GM18526 (cell line): ENCODE measurements around the gene REN.

ENCODE experiments used
- POLR2A ChIP-seq: IDR thresholded peaks from 3 replicates; pipeline ENCODE4 v1.6.1; 2011; ENCODE audit not compliant: insufficient read length; ENCODE audit errors: extremely low read depth

REN gene

DNA sequence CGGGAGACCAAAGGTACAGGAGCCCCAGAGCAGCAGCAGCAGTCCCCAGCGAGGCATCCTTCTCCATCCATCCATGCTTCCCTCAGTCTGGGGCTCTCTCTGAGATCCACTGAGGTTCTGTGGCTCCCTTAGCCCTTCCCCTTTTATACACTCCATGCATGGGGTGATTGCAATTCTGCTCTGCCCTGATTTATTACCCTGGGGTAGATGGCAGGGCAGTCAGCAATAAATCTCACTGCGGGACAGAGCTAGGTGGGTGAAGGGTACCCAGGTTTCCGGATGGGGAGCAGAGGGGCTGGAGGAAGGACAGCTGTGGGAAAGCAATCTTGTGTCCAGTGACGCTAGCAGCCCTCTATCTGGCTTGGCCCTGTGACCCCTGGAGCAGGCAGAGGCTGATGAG lies at the start of gene REN:
REN (minus strand) TSS at position 119 of the 400 bp plus-strand sequence; CDS start at position 75, 44 bp downstream.
- no peak for TF ChIP-seq POLR2A

DNA sequence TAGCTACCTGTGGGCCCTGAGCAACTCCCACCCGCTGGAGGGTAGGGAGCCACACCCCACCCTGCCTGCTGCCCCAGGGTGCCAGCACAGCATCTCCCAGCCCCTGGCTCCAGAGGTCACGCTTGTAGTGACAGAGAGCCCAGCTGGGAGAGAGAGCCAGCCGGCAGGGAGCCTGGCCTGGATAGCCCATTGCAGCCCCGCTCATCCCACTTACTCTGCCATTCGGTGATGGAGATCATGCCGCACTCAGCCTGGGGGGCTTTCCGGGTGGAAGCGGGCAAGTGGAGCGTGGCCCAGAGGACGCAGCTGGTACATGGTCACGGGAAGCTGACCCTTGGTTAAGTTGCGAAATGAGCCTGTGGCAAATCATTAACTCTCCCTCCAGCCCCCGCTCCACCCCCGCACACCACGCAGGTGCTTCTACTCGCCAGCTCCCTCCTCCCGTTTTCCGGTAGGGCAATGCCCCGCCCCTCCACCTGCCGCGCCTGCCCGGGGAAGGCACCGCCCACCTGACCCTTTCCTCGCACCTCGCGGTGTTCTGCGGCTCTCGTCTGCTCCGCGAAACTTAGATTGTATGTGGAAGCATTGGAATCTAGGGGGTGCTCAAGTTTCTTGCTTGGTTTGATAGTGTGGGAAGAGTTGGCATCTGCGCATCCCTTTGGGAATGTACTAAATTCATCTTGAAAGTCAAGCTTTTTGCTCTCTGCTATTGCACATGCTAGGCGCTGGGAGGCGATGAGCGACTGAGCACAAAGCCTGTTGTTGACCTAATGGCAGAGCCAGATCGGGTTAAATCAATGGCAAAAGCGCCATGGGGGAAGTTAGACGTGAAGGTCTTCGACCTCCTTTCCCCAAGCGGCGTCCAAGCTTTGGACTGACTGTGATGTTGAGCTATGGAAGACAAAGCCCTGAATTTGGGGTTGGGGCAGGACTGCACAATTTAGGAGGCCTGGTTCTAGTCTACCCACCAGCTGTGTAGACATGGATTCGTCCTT lies 47.8 kb upstream of the REN start, which contains the start of gene GOLT1A:
GOLT1A (minus strand) TSS at position 321 of the 995 bp plus-strand sequence; CDS start at position 239, 82 bp downstream.
- TF ChIP-seq POLR2A, result no peak

DNA sequence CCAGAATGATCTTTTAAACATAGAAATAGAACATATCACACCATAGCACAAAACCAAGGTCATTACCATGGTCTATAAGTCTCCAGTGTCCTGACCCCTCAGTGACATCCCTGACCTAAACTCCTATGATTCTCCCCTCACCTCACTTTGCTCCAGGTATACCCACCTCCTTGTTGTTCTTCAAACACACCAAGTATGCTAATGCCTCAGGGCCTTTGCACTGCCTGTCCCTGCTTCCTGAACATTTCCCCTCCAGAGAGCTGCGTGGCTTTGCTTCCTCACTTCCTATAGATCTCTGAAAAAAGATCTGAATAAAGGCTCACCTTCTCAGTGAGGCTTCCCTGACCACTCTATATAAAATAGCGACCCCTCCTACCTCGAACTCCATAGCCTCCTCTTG lies 46.6 kb upstream of the REN start:
- no peak for TF ChIP-seq POLR2A

DNA sequence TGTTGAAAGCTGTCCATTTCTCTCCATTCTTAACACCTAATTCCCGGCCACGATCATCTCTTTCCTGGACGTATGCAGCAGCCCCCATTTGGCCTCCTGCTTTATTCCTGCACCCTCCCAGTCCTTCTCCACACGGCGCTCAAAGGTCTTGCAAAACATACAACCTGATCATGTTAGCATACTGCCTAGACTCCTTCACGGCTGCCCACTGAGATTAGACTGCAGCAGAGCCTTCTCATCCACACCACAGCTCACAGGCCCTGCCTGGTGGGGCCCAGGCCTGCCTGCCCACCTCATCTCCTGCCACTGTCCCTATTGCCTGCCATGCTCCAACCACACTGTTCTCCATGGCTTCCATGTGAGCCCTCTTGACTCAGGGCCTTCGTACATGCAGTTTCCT lies 44.9 kb upstream of the REN start:
- no peak for TF ChIP-seq POLR2A

DNA sequence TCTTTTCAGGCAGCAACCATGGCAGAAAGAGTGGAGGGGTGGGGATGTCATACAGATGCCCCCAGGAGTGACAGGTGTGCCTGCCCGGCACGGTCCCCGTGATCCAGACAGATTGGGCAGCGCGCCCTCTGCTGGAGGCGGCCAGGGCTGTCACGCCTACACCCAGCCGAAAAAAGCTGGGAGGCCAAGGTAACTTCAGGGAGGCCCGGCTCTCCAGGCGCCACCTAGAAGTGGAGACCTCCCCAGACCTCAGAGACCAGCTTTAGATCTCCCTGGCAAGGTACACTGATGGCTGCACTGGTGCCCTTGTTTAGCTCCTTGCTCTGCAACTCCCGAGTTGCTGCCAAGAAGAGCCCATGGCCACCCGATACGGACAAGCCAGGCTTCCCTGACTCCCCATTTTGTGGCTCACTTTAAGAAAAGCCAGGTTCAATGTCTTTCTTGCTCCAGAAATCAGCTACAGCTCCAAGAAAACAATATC lies 41.0 kb upstream of the REN start:
- TF ChIP-seq POLR2A, result no peak

DNA sequence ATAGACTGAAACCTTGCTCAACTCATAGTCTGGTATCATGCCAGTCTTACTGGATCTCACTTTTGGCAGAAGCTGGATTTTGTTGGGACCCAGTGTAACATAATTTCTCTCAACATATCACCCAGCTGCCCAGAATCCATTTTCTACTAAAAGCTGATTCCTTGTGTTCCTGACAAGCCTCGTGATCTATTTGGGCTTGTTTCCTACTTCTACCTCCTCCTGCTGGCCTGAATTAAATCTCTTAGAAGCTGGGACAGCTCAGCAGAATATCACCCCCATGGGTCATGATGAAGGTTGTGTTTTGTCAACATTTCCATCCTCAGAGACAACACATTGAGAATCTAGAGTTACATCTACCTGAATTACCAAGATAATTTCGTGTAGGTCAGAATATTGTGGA lies 40.0 kb upstream of the REN start:
- no peak for TF ChIP-seq POLR2A

DNA sequence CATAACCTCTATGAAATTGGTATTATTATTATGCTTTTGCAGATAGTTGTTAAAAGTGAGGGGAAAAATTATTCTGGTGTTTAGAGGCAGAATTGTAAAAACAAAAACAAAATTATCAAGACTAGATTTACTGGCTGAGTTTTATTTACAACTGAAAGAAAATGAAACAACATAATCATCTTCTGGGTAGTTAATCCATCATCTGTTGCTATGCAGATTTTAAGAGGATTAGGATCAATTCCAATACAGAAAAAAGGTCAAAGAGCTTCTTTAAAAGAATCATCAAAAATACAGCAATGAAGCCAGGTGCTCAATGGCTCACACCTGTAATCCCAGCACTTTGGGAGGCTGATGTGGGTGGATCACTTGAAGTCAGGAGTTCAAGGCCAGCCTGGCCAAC lies 39.3 kb upstream of the REN start:
- TF ChIP-seq POLR2A, result no peak

DNA sequence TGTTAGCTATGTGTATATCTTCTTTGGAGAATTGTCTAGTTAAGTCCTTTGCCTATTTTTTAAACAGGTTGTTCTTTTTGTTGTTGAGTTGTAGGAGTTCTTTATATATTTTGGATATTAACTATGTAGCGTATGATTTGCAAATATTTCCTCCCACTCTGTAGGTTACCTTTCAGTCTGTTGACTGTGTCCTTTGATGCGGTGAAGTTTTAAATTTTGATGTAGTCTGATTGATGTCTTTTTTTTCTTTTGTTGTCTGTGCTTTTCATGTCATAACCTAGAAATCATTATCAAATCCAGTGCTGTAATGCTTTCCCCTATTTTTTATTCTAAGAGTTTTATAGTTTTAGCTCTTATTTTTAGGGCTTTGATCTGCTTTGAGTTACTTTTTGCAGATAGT lies 38.8 kb upstream of the REN start:
- TF ChIP-seq POLR2A, result no peak

DNA sequence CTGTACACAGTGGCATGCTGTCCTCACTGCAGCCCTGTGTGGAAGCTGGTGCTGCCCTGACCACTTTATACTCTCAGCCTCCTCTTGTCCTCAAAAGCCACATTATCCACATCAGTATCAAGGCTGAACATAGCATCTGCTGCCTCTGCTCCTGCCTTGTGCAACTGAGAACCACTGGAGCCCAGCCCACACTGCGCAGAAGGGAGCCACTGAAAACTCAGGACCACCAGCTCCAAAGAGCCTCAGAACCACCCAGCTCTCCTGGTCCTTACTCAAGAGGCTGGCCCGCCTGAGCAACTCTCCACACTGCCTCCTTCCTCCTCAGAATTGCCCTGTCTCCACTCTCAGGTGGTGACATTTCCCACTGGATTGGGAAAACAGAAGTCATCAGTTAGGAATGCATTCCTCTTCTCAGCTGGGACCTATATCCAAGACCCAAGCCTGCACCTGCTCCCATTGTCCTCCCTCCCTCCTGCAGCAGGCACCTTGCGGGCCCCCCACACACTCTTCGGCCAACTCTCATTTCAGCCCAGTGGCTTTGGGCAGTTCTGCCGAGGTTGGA lies 37.1 kb upstream of the REN start:
- TF ChIP-seq POLR2A, result no peak

DNA sequence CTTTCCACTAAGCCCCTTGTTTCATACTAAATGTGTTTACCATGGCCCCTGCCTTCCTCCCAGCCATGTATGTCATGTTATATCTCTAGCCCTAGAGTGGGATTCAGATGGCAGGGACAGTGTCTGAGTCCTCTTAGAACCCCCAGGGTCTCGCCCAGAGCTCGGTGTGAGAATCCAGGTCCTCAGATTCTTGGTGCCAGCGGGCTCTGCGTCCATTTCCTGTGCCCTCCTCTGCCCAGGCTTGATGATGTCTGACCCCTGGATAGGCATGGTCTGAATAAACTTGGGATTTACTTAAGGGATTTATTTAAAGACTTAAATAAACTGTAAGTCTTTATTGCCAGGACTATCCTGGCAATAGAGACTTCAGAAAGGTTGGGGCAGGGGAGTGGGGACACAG lies 36.3 kb upstream of the REN start:
- no peak for TF ChIP-seq POLR2A

DNA sequence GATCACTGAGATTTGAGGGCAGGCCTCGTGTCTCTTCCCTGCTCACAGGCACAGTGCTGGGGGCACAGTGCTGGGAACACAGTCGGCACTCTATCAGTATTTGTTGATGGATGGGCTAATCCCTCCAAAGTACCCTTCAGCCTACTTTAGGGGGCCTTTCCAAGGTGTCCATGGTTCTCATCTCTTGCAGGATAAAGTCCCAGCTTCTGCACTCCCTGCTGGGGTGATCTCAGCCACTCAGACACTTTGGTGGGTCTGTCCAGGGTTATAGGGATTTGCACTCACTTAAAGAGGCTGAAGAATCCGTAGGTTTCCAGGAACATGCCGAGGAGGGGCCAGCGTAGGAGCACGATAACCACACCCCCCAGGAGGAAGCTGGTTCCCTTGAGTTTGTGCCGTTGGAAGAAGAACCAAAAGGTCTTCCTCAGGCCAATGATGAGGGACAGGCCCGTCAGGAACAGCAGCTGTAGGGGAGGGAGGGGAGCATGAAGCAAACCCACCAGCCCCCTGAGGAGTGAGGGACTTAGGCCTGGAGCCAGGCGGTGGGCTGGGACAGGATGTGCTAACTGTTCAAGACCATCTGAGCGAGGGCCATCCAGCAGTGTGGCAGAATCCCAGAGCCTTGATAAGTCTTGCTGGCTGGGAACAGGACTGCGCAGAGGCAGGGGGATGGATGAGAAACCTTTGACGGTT lies 35.4 kb upstream of the REN start:
- no peak for TF ChIP-seq POLR2A

DNA sequence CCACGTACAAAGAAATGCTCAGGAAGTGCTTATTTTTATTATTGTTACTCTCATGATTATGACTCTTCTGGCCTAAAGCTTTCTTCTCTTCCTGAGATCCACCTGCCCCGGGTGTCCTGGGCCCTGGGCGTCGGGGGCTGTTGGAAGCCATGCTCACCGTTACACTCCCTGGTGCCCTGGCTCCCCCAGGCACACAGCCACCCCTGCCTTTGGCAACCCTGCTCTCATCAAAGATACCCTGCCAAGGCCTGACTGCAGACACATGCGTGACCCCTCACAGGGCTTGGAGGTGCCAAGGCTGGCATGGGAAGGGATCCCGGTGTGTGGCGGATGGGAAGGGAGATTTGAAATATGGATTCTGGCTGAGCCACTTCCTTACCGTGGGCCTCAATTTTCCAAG lies 33.4 kb upstream of the REN start:
- no peak for TF ChIP-seq POLR2A

DNA sequence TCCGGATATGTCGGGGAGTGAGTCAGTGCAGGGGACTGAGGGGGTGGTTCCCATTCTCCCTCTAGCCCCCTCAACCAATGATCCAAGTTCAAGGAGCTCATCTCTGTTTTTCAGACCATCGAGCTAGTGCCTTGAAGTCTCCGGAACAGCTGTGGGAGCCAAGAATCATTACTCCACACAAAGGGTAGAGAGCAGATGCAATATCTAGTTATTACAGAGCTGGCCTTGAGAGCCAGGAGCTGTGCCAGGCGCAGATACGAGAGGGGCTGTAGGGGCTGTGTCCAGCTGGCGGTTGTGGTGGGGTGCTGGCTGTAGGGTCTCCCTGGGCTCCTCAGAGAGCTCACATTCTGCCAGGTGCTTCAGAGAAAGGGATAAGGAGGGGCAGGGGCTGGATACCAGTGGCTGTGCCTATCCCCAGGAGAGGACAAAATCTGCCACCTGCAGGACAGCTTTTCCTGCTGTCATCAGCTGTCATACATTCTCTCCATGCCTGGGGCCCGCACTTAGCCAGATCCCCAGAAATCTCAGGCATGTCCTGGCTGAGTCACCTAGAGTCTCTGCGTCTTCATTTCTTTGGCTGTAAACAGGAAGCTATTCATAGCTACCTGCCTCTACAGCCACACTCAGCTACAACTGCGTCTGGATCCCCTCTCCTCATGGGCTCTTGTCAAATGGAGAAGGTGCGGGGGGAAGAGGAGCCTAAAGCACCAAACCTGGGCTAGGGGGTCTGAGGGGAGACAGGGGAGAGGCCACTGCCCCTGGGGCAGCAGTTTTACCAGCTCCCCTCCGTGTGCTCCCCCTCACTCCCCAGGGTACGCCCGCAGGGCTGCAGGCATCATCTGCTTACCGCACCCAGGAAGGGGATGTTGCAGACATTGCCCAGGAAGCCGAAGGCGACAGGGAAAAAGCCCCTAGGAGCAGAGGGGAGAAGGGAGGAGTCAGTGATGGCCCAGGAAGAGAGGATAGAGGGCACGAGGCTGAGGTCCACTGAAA lies 32.5 kb upstream of the REN start:
- TF ChIP-seq POLR2A, result no peak

DNA sequence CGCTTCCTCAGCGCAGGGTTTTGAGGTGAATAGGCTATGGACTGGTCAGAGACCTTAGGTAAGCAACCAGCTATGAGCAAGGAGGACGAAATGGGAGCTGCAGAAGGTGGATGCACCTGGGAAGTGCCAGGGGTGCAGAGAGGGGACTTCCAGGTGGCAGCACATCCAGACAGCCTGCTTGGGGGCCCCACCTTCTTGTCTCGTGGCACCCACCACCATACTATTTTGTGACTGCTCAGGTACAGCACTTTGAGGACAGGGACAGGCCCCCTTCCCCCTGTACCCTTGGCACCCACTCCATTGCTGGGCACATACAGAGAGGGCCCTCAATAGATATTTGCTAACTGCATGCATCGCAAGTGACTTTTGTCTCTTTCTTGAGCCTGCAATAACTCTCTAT lies 30.9 kb upstream of the REN start:
- TF ChIP-seq POLR2A, result no peak
